ENCODE measurements around the gene BCAS1.

BCAS1 gene

DNA sequence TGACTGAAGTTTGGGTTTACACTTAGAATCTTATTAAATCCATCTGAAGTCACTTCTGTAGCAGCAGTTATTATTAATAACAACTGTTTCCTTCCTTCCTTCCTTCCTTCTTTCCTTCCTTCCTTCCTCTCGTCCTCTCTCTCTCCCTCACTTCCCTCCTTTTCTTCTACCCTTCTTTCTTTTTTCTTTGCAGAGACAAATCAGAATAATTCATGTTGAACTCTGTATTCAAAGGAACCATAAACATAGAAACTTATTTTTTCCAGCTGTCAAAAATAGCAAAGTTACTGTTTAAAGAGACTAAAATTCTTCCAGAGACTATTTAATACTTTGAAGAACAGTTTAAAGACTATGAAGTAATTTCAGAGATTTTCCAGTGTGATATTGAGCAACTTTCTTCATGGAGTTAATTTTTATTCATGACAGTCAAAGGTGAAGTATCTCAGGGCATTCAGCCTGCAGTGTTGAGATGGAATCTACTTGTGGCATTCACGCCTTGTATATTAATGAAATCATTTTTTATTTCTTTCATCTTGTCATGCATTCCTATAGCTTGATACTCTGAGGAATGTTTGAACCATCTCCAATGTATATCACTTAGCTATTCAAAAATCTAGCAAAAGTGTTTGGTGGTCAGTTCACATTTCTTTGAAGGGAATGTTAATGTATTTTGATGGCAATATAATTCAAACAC, 109.7 kb downstream of the BCAS1 start:
- no peak for DNase-seq (ENCODE audit: low read depth)
- TF ChIP-seq, protein P1, sequence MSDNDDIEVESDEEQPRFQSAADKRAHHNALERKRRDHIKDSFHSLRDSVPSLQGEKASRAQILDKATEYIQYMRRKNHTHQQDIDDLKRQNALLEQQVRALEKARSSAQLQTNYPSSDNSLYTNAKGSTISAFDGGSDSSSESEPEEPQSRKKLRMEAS (IDR thresholded peaks at IDR 0.05; ENCODE audit: low read depth, low read length) = no peak
- TF ChIP-seq POLR2A (IDR thresholded peaks at IDR 0.05; ENCODE audit: extremely low read depth, insufficient read length) (no peak), MYC (IDR thresholded peaks at IDR 0.05; ENCODE audit: low read depth, low read length) (no peak)
- TF ChIP-seq, protein P2, sequence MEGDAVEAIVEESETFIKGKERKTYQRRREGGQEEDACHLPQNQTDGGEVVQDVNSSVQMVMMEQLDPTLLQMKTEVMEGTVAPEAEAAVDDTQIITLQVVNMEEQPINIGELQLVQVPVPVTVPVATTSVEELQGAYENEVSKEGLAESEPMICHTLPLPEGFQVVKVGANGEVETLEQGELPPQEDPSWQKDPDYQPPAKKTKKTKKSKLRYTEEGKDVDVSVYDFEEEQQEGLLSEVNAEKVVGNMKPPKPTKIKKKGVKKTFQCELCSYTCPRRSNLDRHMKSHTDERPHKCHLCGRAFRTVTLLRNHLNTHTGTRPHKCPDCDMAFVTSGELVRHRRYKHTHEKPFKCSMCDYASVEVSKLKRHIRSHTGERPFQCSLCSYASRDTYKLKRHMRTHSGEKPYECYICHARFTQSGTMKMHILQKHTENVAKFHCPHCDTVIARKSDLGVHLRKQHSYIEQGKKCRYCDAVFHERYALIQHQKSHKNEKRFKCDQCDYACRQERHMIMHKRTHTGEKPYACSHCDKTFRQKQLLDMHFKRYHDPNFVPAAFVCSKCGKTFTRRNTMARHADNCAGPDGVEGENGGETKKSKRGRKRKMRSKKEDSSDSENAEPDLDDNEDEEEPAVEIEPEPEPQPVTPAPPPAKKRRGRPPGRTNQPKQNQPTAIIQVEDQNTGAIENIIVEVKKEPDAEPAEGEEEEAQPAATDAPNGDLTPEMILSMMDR (IDR thresholded peaks at IDR 0.05; ENCODE audit: low read depth, low read length) = no peak
- no peak overlapping the region for H3K4me3 ChIP-seq (ENCODE audit: low read depth, low read length)

DNA sequence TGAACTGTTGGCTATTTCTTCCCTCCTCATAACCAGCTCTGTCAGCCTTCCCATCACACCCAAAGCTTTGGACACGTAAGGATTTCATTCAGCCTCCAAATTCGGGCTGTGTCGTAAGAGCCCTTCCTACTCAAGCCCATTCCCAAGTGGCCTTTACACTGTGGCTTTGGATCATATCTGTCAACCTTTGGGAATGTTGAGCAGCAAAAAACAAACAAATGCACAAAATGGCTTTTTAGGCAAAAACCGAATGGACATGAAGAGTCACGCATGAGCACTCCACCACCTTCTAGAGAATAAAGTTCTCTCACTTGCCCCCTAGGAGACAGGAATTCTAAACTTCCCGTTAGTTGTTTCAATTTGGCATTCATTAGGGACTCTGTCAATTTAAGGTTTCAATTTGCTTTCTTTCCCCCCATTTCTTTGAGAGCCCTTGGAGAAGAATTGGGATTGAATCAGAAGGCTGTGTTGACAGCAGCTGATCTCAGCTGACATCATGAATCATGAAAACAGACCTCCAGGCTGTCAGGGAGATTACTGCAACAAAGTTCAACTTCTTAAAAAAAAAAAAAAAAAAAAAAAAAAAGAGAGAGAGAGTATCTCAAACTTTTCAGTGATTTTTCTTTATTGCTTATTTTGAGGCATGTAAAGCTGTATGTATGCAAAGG, 110.3 kb downstream of the BCAS1 start:
- H3K4me3 ChIP-seq (ENCODE audit: low read depth, low read length) = no peak overlapping the region
- no peak for TF ChIP-seq POLR2A (IDR thresholded peaks at IDR 0.05; ENCODE audit: extremely low read depth, insufficient read length)
- DNase-seq (ENCODE audit: low read depth) = no peak

DNA sequence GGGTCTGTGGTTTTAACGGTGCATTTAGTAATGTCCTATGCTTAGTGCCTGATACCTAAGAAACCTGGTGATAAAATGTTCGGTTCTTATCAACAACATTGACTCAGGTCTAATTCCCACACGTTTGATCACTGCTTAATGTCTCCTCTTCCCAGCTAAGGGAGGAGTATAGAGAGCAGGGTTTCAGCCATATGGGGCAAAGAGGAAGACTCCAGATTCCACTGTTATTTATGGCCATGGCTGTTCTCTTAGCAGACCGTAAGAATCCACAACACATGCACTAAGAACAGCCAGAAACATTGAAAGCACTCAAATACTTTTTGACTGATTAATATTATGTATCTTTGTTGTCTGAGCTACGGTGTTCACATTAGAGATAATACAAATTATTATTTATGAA, 112.1 kb downstream of the BCAS1 start:
- TF ChIP-seq, protein P1 (IDR thresholded peaks at IDR 0.05; ENCODE audit: low read depth, low read length) = no peak
- TF ChIP-seq, protein P2 (IDR thresholded peaks at IDR 0.05; ENCODE audit: low read depth, low read length) = no peak
- TF ChIP-seq POLR2A (IDR thresholded peaks at IDR 0.05; ENCODE audit: extremely low read depth, insufficient read length) (no peak), MYC (IDR thresholded peaks at IDR 0.05; ENCODE audit: low read depth, low read length) (no peak)
- H3K4me3 ChIP-seq (ENCODE audit: low read depth, low read length) = no peak overlapping the region
- DNase-seq (ENCODE audit: low read depth) = no peak

DNA sequence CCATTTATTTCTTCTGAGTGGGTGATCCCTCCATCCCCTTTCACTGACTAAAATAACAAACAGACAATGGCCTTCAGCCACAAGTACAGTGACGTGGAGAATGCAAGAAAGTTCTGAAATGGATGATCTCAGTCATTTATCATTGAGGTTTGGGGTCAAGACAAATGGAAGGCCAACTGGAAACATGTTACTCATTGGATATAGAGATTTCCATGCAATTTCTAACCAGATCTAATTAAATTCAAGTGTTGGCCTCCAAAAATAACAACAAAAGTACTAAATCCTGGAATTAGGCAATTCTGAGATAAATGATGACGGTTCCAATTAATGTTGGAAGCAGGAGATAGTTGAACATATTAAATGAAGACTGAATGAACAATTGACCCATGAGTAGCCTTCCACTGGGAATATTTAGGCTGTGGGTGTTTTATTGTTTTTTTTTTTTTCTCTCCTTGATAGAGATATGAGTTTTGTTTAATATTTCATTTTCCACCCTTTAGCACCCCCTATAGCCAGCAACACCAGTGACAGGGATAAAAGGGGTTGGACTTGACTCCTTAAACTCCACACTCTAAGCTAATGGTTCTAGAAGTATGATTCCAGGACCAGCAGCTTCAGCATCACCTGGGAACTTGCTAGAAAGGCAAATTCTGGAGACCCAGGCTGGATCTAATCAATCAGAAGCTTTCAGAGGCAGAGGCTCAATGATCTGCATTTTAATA, 112.8 kb downstream of the BCAS1 start:
- no peak for DNase-seq (ENCODE audit: low read depth)
- TF ChIP-seq, protein P2 (IDR thresholded peaks at IDR 0.05; ENCODE audit: low read depth, low read length) = peak; percentile 27
- no peak for TF ChIP-seq POLR2A (IDR thresholded peaks at IDR 0.05; ENCODE audit: extremely low read depth, insufficient read length)
- no peak overlapping the region for H3K4me3 ChIP-seq (ENCODE audit: low read depth, low read length)

DNA sequence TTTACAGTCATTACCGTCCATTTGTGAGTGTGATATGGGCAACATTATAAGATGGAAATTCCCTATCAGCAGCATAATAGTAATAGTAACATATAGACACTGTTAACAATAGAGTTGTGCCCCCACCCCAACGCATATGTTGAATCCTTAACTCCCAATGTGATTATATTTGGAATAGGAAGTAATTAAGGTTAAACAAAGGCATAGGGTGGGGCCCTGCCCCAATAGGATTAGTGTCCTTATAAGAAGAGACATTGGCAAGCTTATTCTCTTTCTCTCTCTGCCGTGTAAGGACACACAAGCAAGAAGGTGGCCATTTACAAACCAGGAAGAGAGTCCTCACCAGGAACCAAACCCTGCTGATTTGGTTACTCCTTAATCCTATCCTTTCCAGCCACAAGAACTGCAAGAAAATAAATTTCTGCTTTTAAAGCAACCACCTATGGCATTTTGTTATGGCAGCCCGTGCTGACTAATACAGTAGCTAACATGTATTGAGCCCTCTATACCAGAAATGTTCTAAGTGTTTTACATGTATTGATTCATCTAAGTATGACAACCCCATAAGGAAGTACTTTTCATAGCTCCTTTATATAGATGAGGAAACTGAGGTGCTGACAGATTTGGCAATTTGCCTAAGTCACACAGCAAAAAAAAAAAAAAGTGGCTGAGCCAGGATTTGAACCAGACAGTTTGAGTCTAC, 114.2 kb downstream of the BCAS1 start:
- TF ChIP-seq, protein P1 (IDR thresholded peaks at IDR 0.05; ENCODE audit: low read depth, low read length) = no peak
- TF ChIP-seq POLR2A (IDR thresholded peaks at IDR 0.05; ENCODE audit: extremely low read depth, insufficient read length) (no peak), MYC (IDR thresholded peaks at IDR 0.05; ENCODE audit: low read depth, low read length) (no peak)
- TF ChIP-seq, protein P2 (IDR thresholded peaks at IDR 0.05; ENCODE audit: low read depth, low read length) = no peak
- DNase-seq (ENCODE audit: low read depth) = no peak
- H3K4me3 ChIP-seq (ENCODE audit: low read depth, low read length) = no peak overlapping the region

Measured in NB4 (cell line).